ENCODE results near the gene HEPN1.
"Not testable (repeated sequence)": the region's sequence is repeated elsewhere in the genome, so short reads cannot be mapped to it uniquely, and the experiment has no call there.

HEPN1 gene

DNA sequence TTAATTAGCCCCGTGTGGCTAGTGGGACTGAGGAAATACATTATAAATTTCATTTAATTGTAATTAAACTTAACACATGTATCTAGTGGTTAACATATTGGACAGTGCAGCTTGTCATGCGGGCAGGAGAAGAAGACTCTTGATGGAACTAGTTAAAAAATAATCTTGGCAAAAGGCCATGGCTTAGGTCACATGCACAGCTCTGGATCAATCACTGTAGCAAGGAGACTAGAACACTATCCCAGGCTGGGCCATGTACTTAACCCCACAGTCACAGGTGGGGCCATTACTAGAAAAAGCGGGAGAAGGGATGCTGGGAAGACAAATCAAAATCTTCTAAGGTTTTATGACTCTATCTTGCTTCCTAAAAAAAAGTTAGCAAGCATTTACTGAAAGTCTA is 25.5 kb downstream of the HEPN1 start:
- no peak for DNase-seq

- no peak for DNase-seq
Measured at GRCh38 chr11:124945826-124946225, 26.8 kb downstream of the HEPN1 start.

DNA sequence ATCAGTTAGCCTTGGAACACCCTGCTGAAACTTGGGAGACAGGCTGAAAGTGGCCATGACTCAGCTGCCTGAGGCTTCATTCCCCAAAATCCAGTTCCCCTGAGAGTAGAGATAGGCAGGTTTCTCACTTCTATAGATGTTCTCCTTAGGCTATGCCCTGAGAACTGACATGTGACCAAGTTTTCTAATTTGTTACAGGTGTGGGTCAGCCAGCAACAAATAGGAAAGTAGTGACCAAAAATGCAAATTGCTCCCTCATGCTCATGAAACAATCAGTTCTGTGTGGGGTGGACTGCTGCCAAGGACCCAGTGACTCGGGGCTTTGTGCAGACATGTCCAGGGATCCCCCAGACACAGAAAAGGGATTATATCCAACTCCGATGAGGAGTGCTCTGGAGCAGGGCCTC is 27.7 kb downstream of the HEPN1 start:
- DNase-seq = no peak

DNA sequence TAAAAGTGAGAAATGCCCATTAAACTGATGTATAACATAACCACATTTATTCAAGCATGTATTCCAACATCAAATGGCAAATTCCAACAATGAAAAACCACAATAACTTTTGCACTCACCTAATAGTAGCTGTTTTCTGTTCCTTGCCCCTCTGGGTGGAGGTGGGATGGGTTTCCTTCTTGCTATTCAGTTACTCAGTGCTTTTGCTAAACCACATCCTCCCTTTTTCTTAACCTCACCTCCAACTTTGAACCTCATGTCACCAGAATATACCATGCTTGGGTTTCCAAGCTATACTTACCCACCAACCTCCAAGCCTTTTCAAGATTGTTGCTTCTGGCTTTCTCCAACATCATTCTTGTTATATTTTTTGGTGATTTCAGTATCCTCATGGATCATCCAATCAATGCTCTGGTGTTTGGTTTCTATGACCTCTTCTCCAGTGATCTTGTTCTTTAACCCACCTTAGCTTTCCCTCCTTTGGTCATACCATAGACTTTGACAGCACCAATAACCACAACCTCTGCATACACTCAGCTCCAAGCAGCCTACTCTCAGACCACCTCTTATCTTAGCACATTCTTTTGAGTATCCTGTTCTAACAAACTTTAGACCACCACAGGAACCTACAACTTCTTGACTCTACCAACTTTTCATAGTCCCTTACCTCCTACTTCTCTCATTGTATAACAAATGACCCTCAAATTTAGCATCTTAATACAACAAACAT is 31.7 kb downstream of the HEPN1 start:
- DNase-seq = no peak

GRCh38 chr11:124951341-124951740 is 32.3 kb downstream of the HEPN1 start:
- no peak for DNase-seq

DNA sequence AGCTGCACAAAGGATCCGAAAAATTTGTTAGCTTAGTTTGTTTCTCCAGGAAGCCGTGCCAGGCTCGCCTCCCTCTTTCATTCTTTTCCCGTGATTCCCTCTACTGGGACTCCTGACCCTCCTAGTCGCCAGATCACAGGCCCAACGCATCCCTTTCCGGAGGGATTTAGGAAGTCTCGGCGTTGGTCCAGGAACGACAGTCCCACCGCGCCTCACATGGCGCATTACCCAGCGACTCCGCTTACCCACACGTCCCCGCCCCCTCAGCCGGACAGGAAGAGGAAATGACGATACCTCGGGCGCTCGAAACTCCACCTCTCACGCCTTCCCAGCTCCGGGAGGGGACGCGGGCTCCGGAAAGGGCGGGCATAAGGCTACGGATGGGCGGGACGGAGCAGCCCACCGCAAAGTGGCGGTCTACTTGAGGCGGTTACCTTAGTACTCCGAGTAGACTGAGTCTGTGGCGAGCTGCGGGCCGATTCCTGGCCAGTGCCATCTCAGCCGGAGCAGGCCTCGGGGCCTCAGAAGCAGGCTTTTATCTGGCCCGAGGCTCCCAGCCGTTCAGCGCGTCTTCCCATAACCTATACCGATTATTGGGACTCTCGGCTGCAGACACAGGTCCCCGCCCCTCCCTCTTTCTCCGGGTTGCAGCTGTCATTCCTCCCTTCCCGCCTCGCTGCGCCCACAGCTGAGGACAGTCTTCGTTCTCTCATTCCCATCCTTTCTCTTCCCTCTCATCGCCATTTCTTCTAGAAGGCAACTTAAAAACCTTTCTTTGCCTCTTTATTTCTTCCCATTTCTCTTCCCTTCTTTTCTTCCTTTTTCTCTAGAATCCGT is 34.9 kb downstream of the HEPN1 start, which contains the start of gene CCDC15:
CCDC15 (plus strand) TSS at position 450 of the 837 bp plus-strand sequence. CDS start 531 bp downstream, outside the sequence.
- peak; percentile 95 for DNase-seq

GRCh38 chr11:124954590-124954955 is 35.5 kb downstream of the HEPN1 start:
- no peak for DNase-seq

DNA sequence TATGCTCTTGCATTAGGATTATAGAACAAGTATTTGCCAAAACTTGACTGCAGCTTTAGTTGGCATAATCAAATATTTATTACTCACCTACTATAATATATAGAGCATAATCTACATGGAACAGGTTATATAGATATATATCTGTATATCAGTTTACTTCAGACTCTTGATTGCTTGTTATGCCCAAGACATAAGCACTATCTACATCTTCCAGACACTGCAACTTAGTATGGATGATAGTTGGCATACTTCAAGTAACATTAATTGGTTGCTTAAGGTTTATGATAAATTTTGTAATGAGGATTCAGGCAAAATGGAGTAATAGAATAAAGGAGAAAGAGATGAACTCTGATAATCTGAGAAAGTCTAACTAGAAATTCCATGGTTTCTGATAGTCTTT is 36.0 kb downstream of the HEPN1 start:
- DNase-seq = no peak

DNA sequence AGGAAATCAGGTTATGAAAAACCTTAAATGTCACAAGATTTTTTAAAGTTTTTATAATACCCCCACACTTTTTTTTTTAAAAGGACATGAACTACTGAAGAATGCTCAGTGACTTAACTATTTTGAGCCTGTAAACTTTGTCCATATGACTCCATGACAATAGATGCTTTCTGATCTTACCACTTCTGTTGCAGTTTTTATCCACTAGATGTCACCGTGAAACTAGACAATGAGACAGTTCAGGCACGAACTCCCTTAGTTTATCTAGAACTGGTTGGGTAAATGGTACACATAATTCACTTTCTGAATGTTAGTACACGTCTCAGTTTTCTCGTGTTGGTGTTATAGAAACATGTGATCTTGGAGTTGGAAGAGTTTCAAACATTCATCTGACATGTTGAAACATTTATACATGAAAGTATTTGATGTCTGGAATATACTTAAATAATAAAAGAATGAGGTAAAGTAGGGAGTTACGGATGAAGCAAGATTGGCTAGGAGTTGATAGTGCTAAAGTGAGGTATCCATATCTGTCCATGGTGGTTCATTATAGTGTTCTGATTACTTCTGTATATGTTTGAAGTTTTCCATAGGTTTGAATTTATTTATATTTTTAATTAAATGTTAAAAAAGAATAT is 43.0 kb downstream of the HEPN1 start:
- DNase-seq = peak; percentile 57

DNA sequence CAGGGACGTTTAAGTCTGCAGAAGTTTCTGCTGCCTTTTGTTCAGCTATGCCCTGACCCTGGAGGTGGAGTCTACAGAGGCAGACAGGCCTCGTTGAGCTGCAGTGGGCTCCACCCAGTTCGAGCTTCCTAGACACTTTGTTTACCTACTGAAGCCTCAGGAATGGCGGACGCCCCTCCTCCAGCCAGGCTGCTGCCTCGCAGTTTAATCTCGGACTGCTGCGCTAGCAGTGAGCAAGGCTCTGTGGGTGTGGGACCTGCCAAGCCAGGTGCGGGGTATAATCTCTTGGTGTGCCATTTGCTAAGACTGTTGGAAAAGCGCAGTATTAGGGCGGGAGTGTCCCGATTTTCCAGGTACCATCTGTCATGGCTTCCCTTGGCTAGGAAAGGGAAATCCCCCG is 49.1 kb downstream of the HEPN1 start:
- DNase-seq = not testable (repeated sequence)
